HG03045 (cell line): Measurements from ENCODE around the gene LRRN2.

Source experiments
- ATAC-seq: cut with Tn5 transposase; IDR thresholded peaks from one replicate; pipeline ENCODE4 v1.9.1; 2021; ENCODE audit warnings: mild to moderate bottlenecking, moderate library complexity; ENCODE audit not compliant: unreplicated experiment

Gene LRRN2

GRCh38 chr1:204712708-204713430, 27.3 kb upstream of the LRRN2 start:
- no peak for ATAC-seq

- ATAC-seq: no peak
These were observed 26.6 kb upstream of the LRRN2 start for GRCh38 chr1:204711947-204712701.

- no peak for ATAC-seq
These were observed 25.8 kb upstream of the LRRN2 start for GRCh38 chr1:204711103-204711946.

GRCh38 chr1:204709960-204710912, 24.7 kb upstream of the LRRN2 start:
- ATAC-seq: no peak

GRCh38 chr1:204709021-204709420, 23.5 kb upstream of the LRRN2 start:
- no peak for ATAC-seq

- ATAC-seq: no peak
These were observed 21.4 kb upstream of the LRRN2 start for GRCh38 chr1:204706838-204707509.

GRCh38 chr1:204705888-204706837, 20.6 kb upstream of the LRRN2 start:
- ATAC-seq: no peak

GRCh38 chr1:204705493-204705811, 19.9 kb upstream of the LRRN2 start:
- ATAC-seq: no peak

- ATAC-seq: no peak
These were observed 19.4 kb upstream of the LRRN2 start for GRCh38 chr1:204704794-204705492.

- ATAC-seq: no peak
These were observed 18.5 kb upstream of the LRRN2 start for GRCh38 chr1:204703826-204704612.

GRCh38 chr1:204703268-204703664, 17.7 kb upstream of the LRRN2 start:
- ATAC-seq: no peak

- no peak for ATAC-seq
These were observed 17.2 kb upstream of the LRRN2 start for GRCh38 chr1:204702552-204703267.

- no peak for ATAC-seq
These were observed 15.7 kb upstream of the LRRN2 start for GRCh38 chr1:204701229-204701628.

- ATAC-seq: no peak
These were observed 12.4 kb upstream of the LRRN2 start for GRCh38 chr1:204697893-204698292.

- ATAC-seq: no peak
These were observed 11.1 kb upstream of the LRRN2 start for GRCh38 chr1:204696606-204697005.

- ATAC-seq: no peak
These were observed 10.2 kb upstream of the LRRN2 start for GRCh38 chr1:204695692-204696091.

- ATAC-seq: no peak
These were observed 8.6 kb upstream of the LRRN2 start for GRCh38 chr1:204694145-204694544.
